Activated T-cell treated with anti-CD3 and anti-CD28 coated beads for 1 hour (primary cell): ENCODE measurements around the gene PTPRU.
"Not testable (repeated sequence)": the region's sequence is repeated elsewhere in the genome, so short reads cannot be mapped to it uniquely, and the experiment has no call there.

Source experiments
- DNase-seq: peaks from one replicate; pipeline ENCODE4 v3.0.0-alpha.2; 2020; ENCODE audit warnings: low read depth

Gene PTPRU

DNA sequence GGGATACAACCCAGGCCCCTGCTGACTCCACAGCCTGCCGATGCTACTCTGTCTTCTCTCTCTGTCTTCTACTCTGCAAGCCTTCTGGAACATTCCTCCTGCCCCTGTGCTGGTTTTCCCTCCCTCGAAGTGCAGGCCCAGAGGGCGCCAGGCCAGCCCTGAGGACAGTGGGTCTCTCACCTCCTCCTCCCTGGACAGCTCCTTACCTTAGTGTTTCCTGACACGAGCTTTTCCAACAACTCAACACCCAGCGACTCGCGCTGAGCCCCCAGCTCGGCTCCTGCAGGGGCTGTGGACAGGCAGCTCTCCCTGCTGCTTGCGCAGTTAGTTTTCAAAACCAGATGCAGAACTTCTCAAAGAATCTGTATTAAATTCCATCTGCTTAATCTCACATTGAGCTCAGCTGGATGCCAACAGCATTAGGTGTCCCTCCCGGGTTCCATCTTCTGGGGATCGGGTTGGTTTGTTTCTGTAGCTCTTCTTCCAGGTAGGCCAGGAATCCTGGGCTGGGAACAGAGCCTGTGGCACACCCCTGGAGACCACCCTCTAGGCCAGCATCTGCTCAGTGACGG lies 54.2 kb downstream of the PTPRU start:
- DNase-seq: no peak

DNA sequence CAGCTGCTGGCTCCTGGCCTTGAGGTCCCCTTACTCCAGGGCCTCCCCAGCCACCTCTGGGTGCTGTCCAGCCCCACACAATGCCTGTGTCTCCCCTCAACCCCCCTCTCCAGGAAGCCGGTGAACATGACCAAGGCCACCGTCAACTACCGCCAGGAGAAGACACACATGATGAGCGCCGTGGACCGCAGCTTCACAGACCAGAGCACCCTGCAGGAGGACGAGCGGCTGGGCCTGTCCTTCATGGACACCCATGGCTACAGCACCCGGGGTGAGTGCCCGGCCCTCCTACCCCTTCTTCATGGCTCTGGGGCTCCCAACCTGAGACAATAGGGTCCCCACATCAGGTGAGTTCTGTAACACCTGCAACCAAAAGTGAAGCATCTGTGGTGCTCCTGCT lies 55.4 kb downstream of the PTPRU start:
- DNase-seq: no peak

GRCh38 chr1:29292344-29292743 lies 56.0 kb downstream of the PTPRU start:
- no peak for DNase-seq

GRCh38 chr1:29297450-29297849 lies 61.1 kb downstream of the PTPRU start:
- DNase-seq: no peak

- no peak for DNase-seq
These were observed 61.9 kb downstream of the PTPRU start for GRCh38 chr1:29298246-29298645.

GRCh38 chr1:29299446-29299845 lies 63.1 kb downstream of the PTPRU start:
- no peak for DNase-seq

DNA sequence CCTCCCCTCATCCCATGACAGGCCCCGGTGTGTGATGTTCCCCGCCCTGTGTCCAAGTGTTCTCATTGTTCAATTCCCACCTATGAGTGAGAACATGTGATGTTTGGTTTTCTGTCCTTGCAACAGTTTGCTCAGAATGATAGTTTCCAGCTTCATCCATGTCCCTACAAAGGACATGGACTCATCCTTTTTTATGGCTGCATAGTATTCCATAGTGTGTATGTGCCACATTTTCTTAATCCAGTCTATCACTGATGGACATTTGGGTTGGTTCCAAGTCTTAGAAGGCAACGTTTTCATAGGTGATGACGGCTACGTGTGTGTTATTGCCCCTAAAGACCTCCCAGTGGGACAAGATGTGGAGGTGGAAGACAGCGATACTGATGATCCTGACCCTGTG lies 65.4 kb downstream of the PTPRU start:
- not testable (repeated sequence) for DNase-seq

- DNase-seq: no peak
These were observed 67.1 kb downstream of the PTPRU start for GRCh38 chr1:29303201-29304024.

- no peak for DNase-seq
These were observed 67.8 kb downstream of the PTPRU start for GRCh38 chr1:29304025-29304684.

GRCh38 chr1:29305943-29306342 lies 69.6 kb downstream of the PTPRU start:
- no peak for DNase-seq

GRCh38 chr1:29306471-29307140 lies 70.3 kb downstream of the PTPRU start:
- DNase-seq: no peak

DNA sequence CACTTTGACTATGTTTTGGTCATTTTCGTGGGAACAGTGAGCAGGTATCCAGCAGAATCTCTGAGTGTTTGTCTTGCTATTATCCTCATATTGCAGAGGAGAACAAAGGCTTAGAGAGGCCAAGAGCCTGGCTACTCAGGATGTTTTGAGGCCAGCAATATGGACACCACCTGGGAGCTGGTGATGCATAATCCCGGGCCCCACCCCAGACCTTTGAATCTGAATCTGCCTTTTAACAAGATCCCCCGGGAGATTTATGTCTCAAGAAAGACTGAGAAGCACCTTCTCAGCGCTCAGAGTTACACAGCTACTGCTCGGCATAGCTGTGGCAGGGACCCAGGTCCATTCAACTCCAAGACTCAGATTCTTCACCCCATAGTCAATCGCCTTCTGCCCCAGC lies 72.8 kb downstream of the PTPRU start:
- no peak for DNase-seq

DNA sequence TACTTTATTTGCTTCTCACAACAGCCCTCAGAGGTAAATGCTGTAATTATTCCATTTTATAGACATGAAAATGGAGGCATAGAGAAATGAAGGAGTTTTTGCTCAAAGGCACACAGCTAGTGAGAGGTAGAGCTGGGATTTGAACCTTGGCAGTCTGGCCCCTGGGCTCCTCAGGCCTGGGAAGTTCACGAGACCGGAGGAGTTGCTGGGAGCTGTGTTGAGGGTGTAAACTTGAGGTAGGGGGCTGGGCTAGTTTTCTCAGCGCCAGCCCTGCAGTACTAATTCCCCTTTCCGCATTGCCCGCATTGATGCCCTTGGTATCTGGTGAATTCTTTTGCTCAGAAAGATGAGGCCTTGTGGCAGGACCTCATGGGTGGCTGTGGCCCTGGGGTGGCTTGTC lies 73.3 kb downstream of the PTPRU start:
- DNase-seq: no peak

DNA sequence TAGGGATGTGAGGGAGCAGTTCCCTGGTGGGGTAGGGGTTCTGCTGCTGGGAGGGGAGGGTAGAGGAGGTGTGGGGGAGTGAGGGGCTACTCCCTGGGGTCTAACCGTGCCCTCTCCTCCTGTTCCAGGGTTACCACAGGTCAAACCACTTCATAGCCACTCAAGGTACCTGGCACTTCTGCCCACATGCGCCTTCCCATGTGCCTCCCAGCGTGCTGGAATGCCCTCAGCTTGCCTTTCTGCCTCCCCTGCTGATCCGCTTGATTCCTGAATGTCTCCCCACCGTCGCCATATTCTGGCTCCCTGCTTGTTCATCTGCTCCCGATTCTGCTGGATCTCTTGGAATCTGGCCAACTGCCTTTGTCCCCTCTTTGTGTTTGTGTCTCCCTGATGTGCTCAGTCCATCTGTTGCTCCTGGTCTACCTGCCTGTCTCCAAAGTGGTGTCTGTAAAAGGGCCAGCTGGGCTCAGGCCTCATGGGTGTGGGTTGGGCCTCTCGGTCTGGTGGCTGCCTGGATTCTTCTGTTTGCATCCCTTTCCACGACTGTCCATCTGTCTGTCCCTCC lies 74.4 kb downstream of the PTPRU start:
- DNase-seq: no peak

- DNase-seq: no peak
These were observed 75.2 kb downstream of the PTPRU start for GRCh38 chr1:29311352-29312030.

DNA sequence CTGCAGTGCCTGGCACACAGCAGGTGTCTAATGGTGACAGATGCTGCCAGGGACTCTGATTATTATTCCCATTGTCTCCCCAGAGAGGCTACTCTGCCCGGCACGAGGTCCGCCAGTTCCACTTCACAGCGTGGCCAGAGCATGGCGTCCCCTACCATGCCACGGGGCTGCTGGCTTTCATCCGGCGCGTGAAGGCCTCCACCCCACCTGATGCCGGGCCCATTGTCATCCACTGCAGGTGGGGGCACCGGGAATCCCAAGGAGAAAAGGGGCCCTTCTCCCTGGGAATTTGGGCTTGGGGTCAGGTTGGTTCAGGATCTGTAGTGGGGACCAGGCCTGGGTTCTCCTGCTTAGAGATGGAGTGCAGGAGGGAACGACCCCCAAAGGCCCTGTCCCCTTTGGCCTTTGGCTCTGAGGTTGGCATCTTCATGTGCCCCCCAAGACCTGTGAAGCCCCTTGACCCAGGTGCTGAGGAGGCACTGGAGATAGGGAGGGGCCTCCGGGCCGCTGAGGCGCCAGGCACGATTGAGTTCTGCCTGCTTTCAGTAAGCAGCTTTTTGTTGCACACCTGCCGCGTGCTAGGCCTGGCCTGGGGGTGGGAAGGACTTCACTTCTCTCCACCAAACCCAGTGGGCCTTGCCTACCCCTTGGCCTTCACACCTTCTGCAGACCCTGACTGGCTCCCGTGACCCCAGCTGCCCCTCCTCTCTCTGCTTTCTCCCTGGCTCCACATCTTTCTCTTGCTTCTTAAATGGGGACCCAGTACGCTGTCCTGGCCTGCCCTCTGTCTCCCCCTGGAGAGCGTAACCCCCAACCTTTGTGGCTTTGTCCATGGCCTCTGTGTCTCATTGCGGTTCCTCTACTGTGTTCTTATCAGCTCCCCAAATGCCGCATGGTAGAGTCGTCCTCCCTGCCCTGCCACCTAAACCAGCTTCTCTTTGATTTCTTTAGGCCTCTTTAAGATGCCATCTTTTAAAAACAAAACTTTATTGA lies 76.4 kb downstream of the PTPRU start:
- DNase-seq: no peak

DNA sequence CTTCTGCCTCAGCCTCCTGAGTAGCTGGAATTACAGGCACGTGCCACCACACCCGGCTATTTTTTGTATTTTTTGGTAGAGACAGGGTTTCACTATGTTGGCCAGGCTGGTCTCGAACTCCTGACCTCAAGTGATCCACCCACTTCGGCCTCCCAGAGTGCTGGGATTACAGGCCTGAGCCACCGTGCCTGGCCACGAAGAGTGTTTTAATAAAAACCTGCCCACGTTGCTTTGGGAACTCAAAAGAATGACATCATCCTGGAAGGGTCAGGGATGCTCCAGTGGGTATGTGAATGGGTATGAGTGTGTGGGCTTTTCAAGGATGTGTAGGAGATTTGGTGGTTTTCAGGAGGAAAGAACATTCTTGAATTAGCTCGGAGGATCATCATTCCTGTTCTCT lies 78.4 kb downstream of the PTPRU start:
- DNase-seq: not testable (repeated sequence)

GRCh38 chr1:29315262-29315661 lies 78.9 kb downstream of the PTPRU start:
- no peak for DNase-seq

GRCh38 chr1:29315876-29316275 lies 79.6 kb downstream of the PTPRU start:
- no peak for DNase-seq

DNA sequence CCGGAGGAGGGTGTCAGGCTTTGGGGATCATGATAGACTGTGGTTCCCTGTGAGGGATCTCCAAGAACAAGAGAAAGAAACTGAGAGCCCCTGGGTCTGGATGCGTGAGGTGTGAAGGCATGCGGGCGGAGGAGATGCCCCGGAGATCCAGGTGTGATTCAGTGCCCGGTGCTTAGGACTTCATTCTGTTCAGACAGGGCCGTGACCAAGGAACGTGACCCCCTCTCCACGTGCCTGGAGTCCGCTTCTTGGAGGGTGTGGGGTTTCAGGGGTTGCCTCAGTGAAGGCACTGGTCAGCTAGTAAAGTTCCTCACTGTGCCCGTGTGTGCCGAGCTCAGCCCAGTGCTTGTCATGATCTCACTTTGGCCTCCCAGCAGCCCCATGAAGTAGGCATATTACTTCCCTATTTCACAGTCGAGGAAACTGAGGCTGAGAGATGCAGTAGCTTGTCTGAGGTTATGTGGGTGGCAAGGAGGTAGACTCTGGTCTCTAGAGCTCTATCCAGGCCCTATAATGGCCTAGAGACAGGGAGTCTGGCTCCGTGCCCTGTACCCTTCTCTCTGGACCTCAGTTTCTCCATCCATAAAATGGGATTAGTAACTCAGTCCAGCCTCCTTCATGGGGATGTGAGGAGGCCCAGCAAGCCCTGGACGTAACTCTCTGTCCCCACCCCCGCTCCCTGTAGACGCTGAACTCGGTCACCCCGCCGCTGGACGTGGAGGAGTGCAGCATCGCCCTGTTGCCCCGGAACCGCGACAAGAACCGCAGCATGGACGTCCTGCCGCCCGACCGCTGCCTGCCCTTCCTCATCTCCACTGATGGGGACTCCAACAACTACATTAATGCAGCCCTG lies 81.0 kb downstream of the PTPRU start:
- DNase-seq: no peak
